SU-DHL-6 (cell line): ENCODE measurements around the gene C1orf74.

Experiments
- H2AFZ ChIP-seq: fragments of 200-600 bp; sonication (generic); 2 replicates; pipeline ENCODE4 v1.6.1; 2014; ENCODE audit warnings: low read depth, mild to moderate bottlenecking, moderate library complexity, mixed read lengths, antibody characterized with exemption, low read length; ENCODE audit not compliant: severe bottlenecking
- H3F3A ChIP-seq: fragments of 200-600 bp; shearing (Covaris generic); 2 replicates; pipeline ENCODE4 v1.6.0; 2016; ENCODE audit warnings: antibody characterized with exemption, mild to moderate bottlenecking; ENCODE audit not compliant: insufficient read depth
- H3K27ac ChIP-seq: fragments of 200-600 bp; sonication (generic); 2 replicates; pipeline ENCODE4 v1.5.1; 2016; ENCODE audit warnings: low read depth, mild to moderate bottlenecking, low read length, moderate library complexity, mixed read lengths
- H3K27me3 ChIP-seq: fragments of 200-600 bp; sonication (generic), shearing (Covaris generic); 2 replicates; pipeline ENCODE4 v1.6.0; 2014; ENCODE audit warnings: mild to moderate bottlenecking, low read length
- H3K36me3 ChIP-seq: fragments of 200-600 bp; sonication (generic); 2 replicates; pipeline ENCODE4 v1.6.1; 2014; ENCODE audit warnings: mild to moderate bottlenecking, low read length, mixed read lengths
- H3K4me2 ChIP-seq: fragments of 300-600, 200-600 bp; shearing (Covaris generic), sonication (generic); 2 replicates; pipeline ENCODE4 v1.6.0; 2014; ENCODE audit warnings: low read length, low read depth, mild to moderate bottlenecking; ENCODE audit not compliant: poor library complexity, severe bottlenecking
- H3K4me3 ChIP-seq: fragments of 200-600 bp; sonication (generic); 2 replicates; pipeline ENCODE4 v1.5.1; 2014; ENCODE audit warnings: antibody characterized with exemption, low read length, mild to moderate bottlenecking, mixed read lengths; ENCODE audit not compliant: insufficient read depth, poor library complexity, severe bottlenecking
- H3K79me2 ChIP-seq: fragments of 200-600 bp; sonication (generic); 2 replicates; pipeline ENCODE4 v1.6.1; 2014; ENCODE audit warnings: mild to moderate bottlenecking, low read length, moderate library complexity; ENCODE audit not compliant: insufficient read depth
- H3K9ac ChIP-seq: fragments of 200-600 bp; sonication (generic); 2 replicates; pipeline ENCODE4 v1.7.0; 2014; ENCODE audit warnings: mild to moderate bottlenecking, low read length
- H3K9me2 ChIP-seq: fragments of 200-600 bp; sonication (generic); replicated peaks from 2 replicates; pipeline ENCODE4 v1.6.1; 2014; ENCODE audit warnings: low read length; ENCODE audit not compliant: insufficient read depth
- H3K9me3 ChIP-seq: fragments of 200-600 bp; sonication (generic); 2 replicates; pipeline ENCODE4 v1.6.1; 2014; ENCODE audit warnings: low read length, mixed read lengths; ENCODE audit not compliant: insufficient read depth
- H4K20me1 ChIP-seq: fragments of 200-600 bp; sonication (generic); 2 replicates; pipeline ENCODE4 v1.6.1; 2014; ENCODE audit warnings: low read depth, mild to moderate bottlenecking, antibody characterized with exemption, low read length, moderate library complexity, mixed read lengths
- CTCF ChIP-seq: fragments of 200-600 bp; sonication (generic); IDR thresholded peaks from one replicate; pipeline ENCODE4 v1.5.1; 2017; ENCODE audit warnings: antibody characterized with exemption, mild to moderate bottlenecking, low read length, moderate library complexity; ENCODE audit not compliant: insufficient read depth, poor library complexity, severe bottlenecking
- EZH2phosphoT487 ChIP-seq: fragments of 200-600 bp; sonication (generic), shearing (Covaris generic); conservative IDR thresholded peaks from 2 replicates; pipeline ENCODE4 v1.6.1; 2018; ENCODE audit warnings: mild to moderate bottlenecking, antibody characterized with exemption, low read length, moderate library complexity, mixed read lengths

Gene C1orf74

GRCh38 chr1:209772126-209772525 lies 12.2 kb downstream of the C1orf74 start:
- Histone ChIP-seq H4K20me1 (no peaks in the 10 kb centered on the region), H3K9me3 (0 out of 2 replicates have a peak, but pooled peaks cover 3% of the 10 kb centered on the region), H3K79me2 (no peaks in the 10 kb centered on the region), H3K4me3 (no peak overlapping the region), H3K9ac (no peak overlapping the region), H3K27ac (no peak overlapping the region), H2AFZ (no peak overlapping the region), H3K36me3 (peaks cover 8% of the 10 kb centered on the region; the same call in 1 of the 2 replicates), H3K9me2 (no peaks in the 10 kb centered on the region), H3K4me2 (no peak overlapping the region), H3F3A (no peaks in the 10 kb centered on the region), H3K27me3 (no peaks in the 10 kb centered on the region)
- TF ChIP-seq CTCF (no peak), EZH2phosphoT487 (no peak)

GRCh38 chr1:209770636-209771415 lies 13.5 kb downstream of the C1orf74 start:
- Histone ChIP-seq H4K20me1 (no peaks in the 10 kb centered on the region), H3K9me3 (0 out of 2 replicates have a peak, but pooled peaks cover 3% of the 10 kb centered on the region), H3K4me2 (no peak overlapping the region), H3K9ac (no peak overlapping the region), H3K36me3 (no peaks in the 10 kb centered on the region), H3K9me2 (no peaks in the 10 kb centered on the region), H3K79me2 (no peaks in the 10 kb centered on the region), H3K27me3 (no peaks in the 10 kb centered on the region), H3F3A (no peaks in the 10 kb centered on the region), H3K27ac (no peak overlapping the region), H3K4me3 (no peak overlapping the region), H2AFZ (no peak overlapping the region)
- TF ChIP-seq CTCF (no peak), EZH2phosphoT487 (no peak)

- TF ChIP-seq CTCF (no peak), EZH2phosphoT487 (no peak)
- no peaks in the 10 kb centered on the region for H4K20me1 ChIP-seq
- H3F3A ChIP-seq, result no peaks in the 10 kb centered on the region
- no peaks in the 10 kb centered on the region for H3K27me3 ChIP-seq
- H3K4me2 ChIP-seq, result no peak overlapping the region
- H3K27ac ChIP-seq, result no peak overlapping the region
- H3K79me2 ChIP-seq, result no peaks in the 10 kb centered on the region
- 0 out of 2 replicates have a peak, but pooled peaks cover 3% of the 10 kb centered on the region for H3K9me3 ChIP-seq
- no peaks in the 10 kb centered on the region for H3K9me2 ChIP-seq
- no peak overlapping the region for H3K9ac ChIP-seq
- no peaks in the 10 kb centered on the region for H3K36me3 ChIP-seq
- H2AFZ ChIP-seq, result no peak overlapping the region
- H3K4me3 ChIP-seq, result no peak overlapping the region
Observed at GRCh38 chr1:209769971-209770370, 14.4 kb downstream of the C1orf74 start.
